ENCODE results near the gene KRT85.

KRT85 gene

DNA sequence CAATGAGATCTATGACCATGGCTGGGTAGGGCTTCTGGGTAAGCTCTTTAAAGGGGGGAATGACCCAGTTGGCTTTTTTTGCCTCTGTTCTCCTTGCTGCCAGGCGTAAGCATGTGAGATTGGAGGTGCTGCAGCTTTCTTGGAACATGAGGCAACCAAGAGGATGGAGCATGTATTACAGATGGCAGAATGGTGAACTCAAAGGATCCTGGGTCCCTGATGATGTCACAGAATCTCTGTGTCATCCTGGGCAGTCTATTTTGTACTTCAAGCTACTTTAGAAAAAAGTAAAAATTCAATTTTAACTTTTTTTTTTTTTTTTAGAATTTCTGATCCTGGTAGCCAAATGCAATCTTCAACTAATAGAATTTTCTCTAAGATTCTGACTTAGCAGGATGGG lies 30.9 kb upstream of the KRT85 start:
- Histone ChIP-seq H3K4me3 (ENCODE audit: low read length) (no peak overlapping the region), H3K79me2 (ENCODE audit: low read length) (no peaks in the 10 kb centered on the region), H3K9ac (ENCODE audit: low read length) (no peak overlapping the region), H4K20me1 (ENCODE audit: insufficient read depth, low read length) (no peaks in the 10 kb centered on the region), H3K4me1 (ENCODE audit: low read length) (no peaks in the 10 kb centered on the region), H3K27me3 (replicated peaks; ENCODE audit: insufficient read depth, low read length) (peaks cover 82% of the 10 kb centered on the region), H3K27ac (ENCODE audit: low read length) (no peak overlapping the region), H3K9me3 (replicated peaks; ENCODE audit: insufficient read depth, low read length) (no peaks in the 10 kb centered on the region), H3F3A (ENCODE audit: insufficient read depth, low read length) (no peaks in the 10 kb centered on the region), H2AFZ (ENCODE audit: low read length) (no peak overlapping the region), H3K36me3 (replicated peaks; ENCODE audit: insufficient read depth, low read length) (no peaks in the 10 kb centered on the region), H3K4me2 (ENCODE audit: low read depth, low read length) (no peak overlapping the region), H3K9me2 (replicated peaks; ENCODE audit: insufficient read depth, low read length) (no peaks in the 10 kb centered on the region)
- TF ChIP-seq, protein P1, sequence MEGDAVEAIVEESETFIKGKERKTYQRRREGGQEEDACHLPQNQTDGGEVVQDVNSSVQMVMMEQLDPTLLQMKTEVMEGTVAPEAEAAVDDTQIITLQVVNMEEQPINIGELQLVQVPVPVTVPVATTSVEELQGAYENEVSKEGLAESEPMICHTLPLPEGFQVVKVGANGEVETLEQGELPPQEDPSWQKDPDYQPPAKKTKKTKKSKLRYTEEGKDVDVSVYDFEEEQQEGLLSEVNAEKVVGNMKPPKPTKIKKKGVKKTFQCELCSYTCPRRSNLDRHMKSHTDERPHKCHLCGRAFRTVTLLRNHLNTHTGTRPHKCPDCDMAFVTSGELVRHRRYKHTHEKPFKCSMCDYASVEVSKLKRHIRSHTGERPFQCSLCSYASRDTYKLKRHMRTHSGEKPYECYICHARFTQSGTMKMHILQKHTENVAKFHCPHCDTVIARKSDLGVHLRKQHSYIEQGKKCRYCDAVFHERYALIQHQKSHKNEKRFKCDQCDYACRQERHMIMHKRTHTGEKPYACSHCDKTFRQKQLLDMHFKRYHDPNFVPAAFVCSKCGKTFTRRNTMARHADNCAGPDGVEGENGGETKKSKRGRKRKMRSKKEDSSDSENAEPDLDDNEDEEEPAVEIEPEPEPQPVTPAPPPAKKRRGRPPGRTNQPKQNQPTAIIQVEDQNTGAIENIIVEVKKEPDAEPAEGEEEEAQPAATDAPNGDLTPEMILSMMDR (IDR thresholded peaks at IDR 0.05; ENCODE audit: low read length) = no peak
- TF ChIP-seq EZH2phosphoT487 (IDR thresholded peaks at IDR 0.05; ENCODE audit: low read length) (no peak), EZH2 (optimal IDR thresholded peaks at IDR 0.05; ENCODE audit: low read depth, low read length) (no peak)
- DNase-seq = no peak

DNA sequence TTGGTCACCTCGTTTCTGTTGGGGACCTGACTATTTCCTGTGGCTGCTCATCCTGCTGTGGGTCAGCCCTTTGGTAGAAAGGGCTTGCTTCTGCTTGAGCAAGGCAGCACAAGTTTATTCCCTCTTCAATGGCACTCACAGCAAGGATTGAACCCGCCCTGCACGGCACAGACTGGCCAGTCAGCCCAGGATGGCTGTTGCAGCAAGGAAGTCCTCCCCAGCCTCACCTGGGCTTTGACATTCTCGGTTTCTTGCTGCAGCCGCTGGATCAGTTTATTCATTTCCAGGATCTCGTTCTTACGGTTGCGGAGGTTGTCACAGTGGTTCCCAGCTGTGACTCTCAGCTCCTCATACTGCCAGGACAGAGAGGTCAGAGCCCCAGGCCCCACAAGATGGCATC lies 29.4 kb upstream of the KRT85 start:
- Histone ChIP-seq H3K4me2 (ENCODE audit: low read depth, low read length) (no peak overlapping the region), H3K36me3 (replicated peaks; ENCODE audit: insufficient read depth, low read length) (no peaks in the 10 kb centered on the region), H3K4me3 (ENCODE audit: low read length) (no peak overlapping the region), H3K27ac (ENCODE audit: low read length) (no peak overlapping the region), H3K4me1 (ENCODE audit: low read length) (no peaks in the 10 kb centered on the region), H3F3A (ENCODE audit: insufficient read depth, low read length) (no peaks in the 10 kb centered on the region), H3K9me3 (replicated peaks; ENCODE audit: insufficient read depth, low read length) (no peaks in the 10 kb centered on the region), H2AFZ (ENCODE audit: low read length) (no peak overlapping the region), H3K9me2 (replicated peaks; ENCODE audit: insufficient read depth, low read length) (no peaks in the 10 kb centered on the region), H3K27me3 (replicated peaks; ENCODE audit: insufficient read depth, low read length) (peaks cover 76% of the 10 kb centered on the region), H3K9ac (ENCODE audit: low read length) (no peak overlapping the region), H3K79me2 (ENCODE audit: low read length) (no peaks in the 10 kb centered on the region), H4K20me1 (ENCODE audit: insufficient read depth, low read length) (no peaks in the 10 kb centered on the region)
- DNase-seq = no peak
- no peak for TF ChIP-seq EZH2 (optimal IDR thresholded peaks at IDR 0.05; ENCODE audit: low read depth, low read length)
- TF ChIP-seq EZH2phosphoT487 (IDR thresholded peaks at IDR 0.05; ENCODE audit: low read length) = no peak
- TF ChIP-seq, protein P1 (IDR thresholded peaks at IDR 0.05; ENCODE audit: low read length) = no peak

DNA sequence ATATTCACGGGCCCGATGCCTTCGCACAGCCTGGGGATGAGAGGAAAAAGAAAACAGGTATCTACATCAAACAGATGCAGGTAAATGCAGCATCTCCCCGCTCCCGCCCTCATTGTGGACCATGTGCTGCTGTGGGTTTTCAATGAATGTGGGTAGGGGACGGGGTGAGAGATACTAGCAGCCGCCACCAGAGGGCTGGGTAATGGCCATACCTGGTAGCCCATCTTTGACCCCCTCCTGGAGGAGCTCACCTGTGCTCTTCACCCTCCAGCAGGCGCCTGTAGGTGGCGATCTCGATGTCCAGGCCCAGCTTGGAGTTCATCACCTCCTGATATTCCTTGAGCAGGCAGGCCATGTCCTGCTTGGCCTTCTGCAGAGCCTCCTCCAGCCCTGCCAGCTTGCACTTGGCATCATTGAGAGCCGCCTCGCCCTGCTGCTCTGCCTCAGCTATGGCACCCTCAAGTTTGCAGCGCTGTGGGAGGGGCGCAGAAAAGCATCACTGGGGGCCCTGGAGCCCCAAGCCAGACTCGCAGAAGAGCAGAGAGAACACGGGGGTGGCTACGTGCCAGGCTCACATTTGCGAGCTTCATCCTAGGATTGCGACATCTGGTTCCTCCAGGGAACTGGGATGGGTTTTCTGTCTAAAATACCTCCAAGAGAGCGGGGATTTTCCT lies 28.6 kb upstream of the KRT85 start:
- Histone ChIP-seq H3K27me3 (replicated peaks; ENCODE audit: insufficient read depth, low read length) (peaks cover 69% of the 10 kb centered on the region), H3K4me1 (ENCODE audit: low read length) (no peaks in the 10 kb centered on the region), H3K9me2 (replicated peaks; ENCODE audit: insufficient read depth, low read length) (no peaks in the 10 kb centered on the region), H3K4me2 (ENCODE audit: low read depth, low read length) (no peak overlapping the region), H4K20me1 (ENCODE audit: insufficient read depth, low read length) (no peaks in the 10 kb centered on the region), H3K9me3 (replicated peaks; ENCODE audit: insufficient read depth, low read length) (no peaks in the 10 kb centered on the region), H3K36me3 (replicated peaks; ENCODE audit: insufficient read depth, low read length) (no peaks in the 10 kb centered on the region), H2AFZ (ENCODE audit: low read length) (no peak overlapping the region), H3K4me3 (ENCODE audit: low read length) (no peak overlapping the region), H3K27ac (ENCODE audit: low read length) (no peak overlapping the region), H3K79me2 (ENCODE audit: low read length) (no peaks in the 10 kb centered on the region), H3K9ac (ENCODE audit: low read length) (no peak overlapping the region), H3F3A (ENCODE audit: insufficient read depth, low read length) (no peaks in the 10 kb centered on the region)
- TF ChIP-seq EZH2phosphoT487 (IDR thresholded peaks at IDR 0.05; ENCODE audit: low read length) = no peak
- no peak for TF ChIP-seq EZH2 (optimal IDR thresholded peaks at IDR 0.05; ENCODE audit: low read depth, low read length)
- TF ChIP-seq, protein P1 (IDR thresholded peaks at IDR 0.05; ENCODE audit: low read length) = peak; percentile 46
- peak; percentile 19 for DNase-seq
